Astrocyte (in vitro differentiated cells and primary cell): Measurements from ENCODE around the gene IFNLR1.

Experiments used
- CTCF ChIP-seq: IDR thresholded peaks from 2 replicates; pipeline ENCODE4 v1.5.1; 2011; ENCODE audit warnings: low read depth, mild to moderate bottlenecking, inconsistent platforms, low read length, moderate library complexity; ENCODE audit not compliant: insufficient read depth
- EZH2 ChIP-seq: IDR thresholded peaks from 2 replicates; pipeline ENCODE4 v1.6.1; 2012; ENCODE audit warnings: mild to moderate bottlenecking, low read length, inconsistent platforms; ENCODE audit not compliant: insufficient read depth

DNA sequence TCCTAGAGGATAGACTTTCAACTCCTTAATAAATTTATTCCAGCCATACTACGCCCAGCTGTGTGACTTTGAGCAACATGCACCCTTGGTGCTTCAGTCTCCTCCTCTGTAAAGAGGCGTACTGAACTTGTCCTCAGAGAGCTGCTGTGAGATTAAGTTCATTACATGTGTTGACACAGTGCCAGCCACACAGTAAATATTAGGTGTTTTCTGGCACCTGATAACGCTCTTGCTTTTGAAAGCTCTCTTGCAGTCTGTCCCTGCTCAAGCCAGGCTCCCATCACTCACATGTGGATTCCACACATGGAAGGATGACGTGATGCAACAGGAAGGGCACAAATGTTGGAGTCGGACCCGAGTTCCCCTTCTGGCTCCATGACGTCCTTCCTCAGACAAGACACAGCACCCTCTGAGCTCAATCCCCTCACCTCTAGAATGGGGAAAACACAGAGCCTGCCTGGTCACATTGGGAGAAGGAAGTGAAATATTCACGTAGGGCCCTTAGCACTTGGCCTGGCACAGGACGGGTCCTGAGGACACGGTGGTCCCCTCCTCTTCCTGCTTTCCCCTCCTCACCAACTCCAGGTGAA, 7.7 kb downstream of the IFNLR1 start:
- TF ChIP-seq CTCF (no peak), EZH2 (no peak)
